IMR-90 (cell line): ENCODE measurements around the gene CPTP. TPM values are rescaled to one million over a fixed set of nuclear protein-coding genes. Genes with fewer than 3 reads are reported as not detected.

Experiments
- ATAC-seq: fragments of 200-7000 bp; cut with Tn5 transposase; 2 replicates; pipeline ENCODE4 v1.9.1; 2020; ENCODE audit warnings: low read depth, mild to moderate bottlenecking, moderate library complexity
- BruUV-seq: library from RNA; stranded (reverse); fragments of 400-500 nt; replicated peaks from 2 replicates; lab custom pipeline; 2021; lab: Mats Ljungman, UMichigan
- CTCF ChIA-PET: fragments of 300-600 bp; formaldehyde crosslinking; extraction: SDS; loops from one replicate; lab custom pipeline; 2021; ENCODE audit warnings: antibody characterized with exemption; lab: Yijun Ruan, JAX
- POLR2A ChIA-PET: fragments of 300-600 bp; sonication (Branson Sonifier 250); formaldehyde crosslinking; loops from one replicate; lab custom pipeline; 2022; ENCODE audit warnings: antibody characterized with exemption; ENCODE audit not compliant: unreplicated experiment; lab: Charles Lee
- DNase-seq: peaks from one replicate; pipeline ENCODE4 v3.0.0; 2013
- H2AFZ ChIP-seq: replicated peaks from 2 replicates; pipeline ENCODE3; 2013; ENCODE audit warnings: low read length, mild to moderate bottlenecking; ENCODE audit not compliant: poor library complexity
- H2AK5ac ChIP-seq: 2 replicates; pipeline ENCODE4 v1.6.1; 2013; ENCODE audit warnings: low read depth, low read length, inconsistent platforms
- H2AK9ac ChIP-seq: replicated peaks from 2 replicates; pipeline ENCODE3; 2013; ENCODE audit warnings: mild to moderate bottlenecking, low read depth, low read length, moderate library complexity; ENCODE audit not compliant: poor library complexity
- H2BK120ac ChIP-seq: 2 replicates; pipeline ENCODE4 v1.6.1; 2013; ENCODE audit warnings: low read depth, low read length, inconsistent platforms
- H2BK15ac ChIP-seq: 3 replicates; pipeline ENCODE4 v1.6.1; 2013; ENCODE audit warnings: low read depth, low read length, inconsistent platforms
- H2BK20ac ChIP-seq: 2 replicates; pipeline ENCODE4 v1.6.1; 2013; ENCODE audit warnings: low read depth, mild to moderate bottlenecking, inconsistent platforms, low read length, moderate library complexity
- H2BK5ac ChIP-seq: 2 replicates; pipeline ENCODE4 v1.6.1; 2013; ENCODE audit warnings: mild to moderate bottlenecking, low read depth, low read length, inconsistent platforms; ENCODE audit not compliant: poor library complexity, severe bottlenecking
- H3K14ac ChIP-seq: replicated peaks from 2 replicates; pipeline ENCODE4 v1.6.1; 2013; ENCODE audit warnings: low read depth, low read length, inconsistent platforms
- H3K18ac ChIP-seq: 2 replicates; pipeline ENCODE4 v1.6.1; 2013; ENCODE audit warnings: low read depth, low read length, control low read depth
- H3K23ac ChIP-seq: 2 replicates; pipeline ENCODE4 v1.6.1; 2013; ENCODE audit warnings: low read depth, low read length, inconsistent platforms
- H3K27ac ChIP-seq: 2 replicates; pipeline ENCODE4 v1.5.1; 2013; ENCODE audit warnings: mild to moderate bottlenecking, control low read depth, low read length; ENCODE audit not compliant: insufficient read depth
- H3K27me3 ChIP-seq: 2 replicates; pipeline ENCODE4 v1.6.1; 2013; ENCODE audit warnings: low read length; ENCODE audit not compliant: control insufficient read depth, insufficient read depth
- H3K36me3 ChIP-seq: 2 replicates; pipeline ENCODE4 v1.6.1; 2013; ENCODE audit warnings: low read length, mixed read lengths; ENCODE audit not compliant: control insufficient read depth, insufficient read depth
- H3K4ac ChIP-seq: 2 replicates; pipeline ENCODE4 v1.6.1; 2013; ENCODE audit warnings: low read depth, low read length, inconsistent platforms
- H3K4me1 ChIP-seq: 2 replicates; pipeline ENCODE4 v1.6.1; 2013; ENCODE audit warnings: low read length, mixed read lengths; ENCODE audit not compliant: control insufficient read depth, insufficient read depth
- H3K4me2 ChIP-seq: 2 replicates; pipeline ENCODE4 v1.6.1; 2013; ENCODE audit warnings: low read depth, mild to moderate bottlenecking, control low read depth, low read length, moderate library complexity
- H3K4me3 ChIP-seq: 2 replicates; pipeline ENCODE4 v1.5.1; 2013; ENCODE audit warnings: low read depth, mild to moderate bottlenecking, control low read depth, low read length, moderate library complexity; ENCODE audit not compliant: insufficient read depth
- H3K56ac ChIP-seq: 2 replicates; pipeline ENCODE4 v1.6.1; 2013; ENCODE audit warnings: low read length, inconsistent platforms; ENCODE audit not compliant: insufficient read depth; ENCODE audit errors: extremely low read depth
- H3K79me1 ChIP-seq, 2 experiments: 2 replicates each; pipeline ENCODE4 v1.6.1; 2013; ENCODE audit warnings: low read length in 2 of 2, inconsistent platforms in 1 of 2, low read depth in 1 of 2
- H3K9ac ChIP-seq: 2 replicates; pipeline ENCODE4 v1.6.1; 2013; ENCODE audit warnings: low read depth, low read length, control low read depth
- H3K9me1 ChIP-seq: 2 replicates; pipeline ENCODE4 v1.6.1; 2013; ENCODE audit warnings: low read length, inconsistent platforms; ENCODE audit not compliant: insufficient read depth
- H3K9me3 ChIP-seq: 2 replicates; pipeline ENCODE4 v1.6.1; 2013; ENCODE audit warnings: low read length; ENCODE audit not compliant: control insufficient read depth, insufficient read depth
- H4K20me1 ChIP-seq: 2 replicates; pipeline ENCODE4 v1.6.1; 2013; ENCODE audit warnings: low read length, inconsistent platforms; ENCODE audit not compliant: insufficient read depth
- H4K5ac ChIP-seq: 2 replicates; pipeline ENCODE4 v1.6.1; 2013; ENCODE audit warnings: mild to moderate bottlenecking, low read depth, low read length, control low read depth
- H4K8ac ChIP-seq, 2 experiments: 2 replicates each; pipeline ENCODE4 v1.6.1; 2013; ENCODE audit warnings: low read depth in 2 of 2, low read length in 2 of 2, control low read depth in 1 of 2, inconsistent platforms in 1 of 2
- H4K91ac ChIP-seq: 2 replicates; pipeline ENCODE4 v1.6.1; 2013; ENCODE audit warnings: low read depth, low read length, inconsistent platforms; ENCODE audit not compliant: insufficient read depth
- FOS ChIP-seq: fragments of 150-350 bp; IDR thresholded peaks from 2 replicates; pipeline ENCODE4 v1.6.1; 2016; ENCODE audit warnings: low read depth, low read length
- MAFK ChIP-seq: IDR thresholded peaks from 2 replicates; pipeline ENCODE4 v1.6.1; 2012; ENCODE audit warnings: low read depth, low read length, improper control_type of control experiment
- MAZ ChIP-seq: IDR thresholded peaks from 2 replicates; pipeline ENCODE4 v1.6.1; 2012; ENCODE audit warnings: low read depth, mild to moderate bottlenecking, low read length, improper control_type of control experiment, moderate library complexity, borderline replicate concordance
- MXI1 ChIP-seq: IDR thresholded peaks from 2 replicates; pipeline ENCODE4 v1.6.1; 2012; ENCODE audit warnings: low read depth, mild to moderate bottlenecking, low read length, moderate library complexity, borderline replicate concordance
- NFE2L2 ChIP-seq: fragments of 150-350 bp; IDR thresholded peaks from 2 replicates; pipeline ENCODE4 v1.6.1; 2016; ENCODE audit warnings: low read depth, mild to moderate bottlenecking, low read length
- POLR2A ChIP-seq: IDR thresholded peaks from 2 replicates; pipeline ENCODE4 v1.6.1; 2012; ENCODE audit warnings: mild to moderate bottlenecking, low read depth, low read length
- RCOR1 ChIP-seq: IDR thresholded peaks from 2 replicates; pipeline ENCODE4 v1.6.1; 2012; ENCODE audit warnings: mild to moderate bottlenecking, low read length, improper control_type of control experiment; ENCODE audit not compliant: insufficient replicate concordance
- SMC3 ChIP-seq: fragments of 150-350 bp; IDR thresholded peaks from 2 replicates; pipeline ENCODE4 v1.6.1; 2016; ENCODE audit warnings: low read depth, mild to moderate bottlenecking, antibody characterized with exemption, low read length, moderate library complexity
- WGBS, 2 experiments: methylation state at CpG; one replicate each; pipeline versions ENCODE4 v1.1.5 to v1.1.7; 2013; ENCODE audit warnings: missing lambda C conversion rate in 2 of 2; ENCODE audit not compliant: insufficient read length in 1 of 2; ENCODE audit errors: extremely low coverage in 2 of 2; 5-methylcytosine and 5-hydroxymethylcytosine counted together
- dilution Hi-C: fragments of 300-500 bp; cut with HindIII; formaldehyde crosslinking; loops from one replicate; pipeline ENCODE4 v1.14.3; 2018; ENCODE audit warnings: low sequenced_read_pairs; ENCODE audit not compliant: unreplicated experiment
- in situ Hi-C: fragments of 300-500 bp; cut with MboI; formaldehyde crosslinking; loops from 3 replicates; pipeline ENCODE4 v1.14.3; 2019; ENCODE audit warnings: low sequenced_read_pairs, inconsistent platforms, mixed read lengths
- intact Hi-C: fragments of 100-400 bp; cut with micrococcal nuclease; formaldehyde crosslinking; loops from 2 replicates; pipeline ENCODE4 v1.10.0; 2022
- polyA plus RNA-seq, 3 experiments: library from polyadenylated mRNA; depleted of rRNA; stranded (reverse); fragments of >200 nt; gene quantifications; 2 replicates each; pipeline ENCODE4 v1.2.3, GENCODE V29; 2012; ENCODE audit warnings: low replicate concordance in 1 of 3
- total RNA-seq: library from RNA; depleted of rRNA; stranded (reverse); fragments of >200 nt; gene quantifications from 2 replicates; pipeline ENCODE4 v1.2.3, GENCODE V29; 2012
- TF ChIP-seq, protein P1 (sequence below): fragments of 150-350 bp; IDR thresholded peaks from 2 replicates; pipeline ENCODE4 v1.6.1; 2017; ENCODE audit warnings: mild to moderate bottlenecking, antibody characterized with exemption, low read length, low read depth

Gene CPTP
- total and polyA plus RNA-seq, 2 of the 4 experiments (the other 2 are of a cell fraction), result 2.7 to 12.1 TPM

DNA sequence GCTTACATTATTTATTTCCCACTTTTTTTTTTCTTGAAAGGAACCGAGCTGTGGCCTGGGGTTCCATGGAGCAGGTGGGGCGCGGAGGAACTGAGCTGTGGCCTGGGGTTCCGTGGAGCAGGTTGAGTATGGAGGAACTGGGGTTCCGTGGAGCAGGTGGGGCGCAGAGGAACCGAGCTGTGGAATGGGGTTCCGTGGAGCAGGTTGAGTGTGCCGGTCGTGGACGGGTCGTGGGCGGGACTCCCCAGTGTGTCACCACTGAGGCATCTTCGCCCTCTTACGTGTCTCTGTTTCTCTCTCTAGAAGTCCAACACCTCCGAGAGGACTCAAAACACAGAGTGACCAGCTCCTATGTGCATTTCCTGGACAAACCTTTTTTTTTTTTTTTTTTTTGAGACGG is 45.6 kb upstream of the CPTP start:
- in situ Hi-C loops, result no loop called here
- ChIA-PET POLR2A (interaction anchor here (0.6 kb wide), 2 partner anchors 157 to 251 kb away, joined by 4 to 10 read pairs; no protein-coding TSS in a partner anchor), CTCF (interaction anchor here (0.6 kb wide), 1 partner anchor 40 kb away, joined by 3 read pairs; no protein-coding TSS in a partner anchor)
- Histone ChIP-seq H2BK15ac (no peak overlapping the region), H2AFZ (no peak overlapping the region), H4K91ac (no peak overlapping the region), H2BK20ac (no peak overlapping the region), H3K4ac (no peak overlapping the region), H3K18ac (no peak overlapping the region), H2AK9ac (no peak overlapping the region), H4K8ac (no peak overlapping the region), H3K56ac (no peak overlapping the region), H3K4me1 (peaks cover 22% of the 10 kb centered on the region), H2AK5ac (no peak overlapping the region), H2BK120ac (no peak overlapping the region), H4K20me1 (no peaks in the 10 kb centered on the region), H3K23ac (no peak overlapping the region), H3K9ac (no peak overlapping the region), H3K36me3 (no peaks in the 10 kb centered on the region), H3K14ac (no peak overlapping the region), H4K5ac (no peak overlapping the region), H2BK5ac (no peak overlapping the region), H3K4me2 (no peak overlapping the region), H3K27ac (no peak overlapping the region), H3K27me3 (no peaks in the 10 kb centered on the region), H3K4me3 (no peak overlapping the region), H3K9me1 (peaks cover 9% of the 10 kb centered on the region; the same call in 1 of the 2 replicates), H3K79me1 (peaks cover 8 to 19% of the 10 kb centered on the region in 2 experiments; a peak in 3 of 4 replicates), H3K9me3 (no peaks in the 10 kb centered on the region)
- dilution Hi-C loops, result no loop called here
- intact Hi-C loops, result no loop called here
- TF ChIP-seq, protein P1, sequence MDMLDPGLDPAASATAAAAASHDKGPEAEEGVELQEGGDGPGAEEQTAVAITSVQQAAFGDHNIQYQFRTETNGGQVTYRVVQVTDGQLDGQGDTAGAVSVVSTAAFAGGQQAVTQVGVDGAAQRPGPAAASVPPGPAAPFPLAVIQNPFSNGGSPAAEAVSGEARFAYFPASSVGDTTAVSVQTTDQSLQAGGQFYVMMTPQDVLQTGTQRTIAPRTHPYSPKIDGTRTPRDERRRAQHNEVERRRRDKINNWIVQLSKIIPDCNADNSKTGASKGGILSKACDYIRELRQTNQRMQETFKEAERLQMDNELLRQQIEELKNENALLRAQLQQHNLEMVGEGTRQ, result no peak
- TF ChIP-seq FOS, result no peak
- TF ChIP-seq MAZ, result no peak
- no peak for TF ChIP-seq RCOR1
- no peak for TF ChIP-seq MXI1
- no peak for TF ChIP-seq MAFK
- no peak for TF ChIP-seq NFE2L2
- no peak for TF ChIP-seq SMC3
- no peak for TF ChIP-seq POLR2A
- ATAC-seq (no peak), DNase-seq (no peak)
- no CpG with 5 or more reads among the region's 17 CpGs for WGBS, 2 experiments
- no TSS peak for BruUV-seq
